Measurements from ENCODE around the gene TNIK.

GRCh38 chr3:171375666-171376595 lies 84.3 kb downstream of the TNIK start:
- no peak for TF ChIP-seq CTCF (conservative IDR thresholded peaks at IDR 0.05; ENCODE audit: low read depth, low read length)
- no peak for TF ChIP-seq EZH2 (IDR thresholded peaks at IDR 0.05; ENCODE audit: low read length, unreplicated experiment)
